K562 (cell line): ENCODE results near the gene LGR6. TPM values are rescaled to one million over a fixed set of nuclear protein-coding genes. Genes with fewer than 3 reads are reported as not detected.

Experiments
- ASH1L ChIP-seq: fragments of 450-650 bp; IDR thresholded peaks from 2 replicates; pipeline ENCODE4 v1.6.1; 2018; ENCODE audit warnings: borderline replicate concordance, mild to moderate bottlenecking, low read depth; ENCODE audit not compliant: partially characterized antibody
- CBX1 ChIP-seq: sonication (generic); IDR thresholded peaks from 2 replicates; pipeline ENCODE4 v1.6.1; 2016; ENCODE audit warnings: antibody characterized with exemption, low read depth, mild to moderate bottlenecking
- CREB1 ChIP-seq, 2 experiments: sonication (generic) in 1 of 2; formaldehyde crosslinking in 1 of 2; IDR thresholded peaks; 2 replicates each; pipeline versions ENCODE4 v1.6.1 to v1.8.0; 2012 to 2022; ENCODE audit warnings: inconsistent platforms in 1 of 2, mild to moderate bottlenecking in 1 of 2, missing genetic modification reagents in 1 of 2, moderate library complexity in 1 of 2
- ESRRB ChIP-seq: fragments of 250-450 bp; sonication (Bioruptor Pico); IDR thresholded peaks from 2 replicates; pipeline ENCODE4 v1.5.0; 2020; ENCODE audit warnings: mild to moderate bottlenecking, moderate library complexity, borderline replicate concordance
- EWSR1 ChIP-seq: fragments of 450-650 bp; IDR thresholded peaks from 2 replicates; pipeline ENCODE4 v1.6.1; 2018; ENCODE audit warnings: borderline replicate concordance, mild to moderate bottlenecking, low read depth, moderate library complexity; ENCODE audit not compliant: partially characterized antibody
- NFIC ChIP-seq: fragments of 450-650 bp; IDR thresholded peaks from 2 replicates; pipeline ENCODE4 v1.6.1; 2017; ENCODE audit warnings: mild to moderate bottlenecking, inconsistent platforms
- NR2C2 ChIP-seq, 2 experiments: fragments of 200-800 bp in 1 of 2; sonication (Bioruptor generic) in 1 of 2; sonication (generic) in 1 of 2; formaldehyde crosslinking in 1 of 2; IDR thresholded peaks; 2 replicates each; pipeline versions ENCODE4 v1.6.1 to v1.8.0; 2016 to 2022; ENCODE audit warnings: mild to moderate bottlenecking in 1 of 2, missing compliant biosample characterization in 1 of 2, missing genetic modification characterization in 1 of 2, missing genetic modification reagents in 1 of 2
- POLR2A ChIP-seq: fragments of 450-650 bp; conservative IDR thresholded peaks from 2 replicates; pipeline ENCODE4 v1.6.1; 2016
- RAD51 ChIP-seq: fragments of 450-650 bp; IDR thresholded peaks from 2 replicates; pipeline ENCODE4 v1.7.1; 2016; ENCODE audit warnings: low read depth, mild to moderate bottlenecking, borderline replicate concordance
- SOX6 ChIP-seq: fragments of 450-650 bp; IDR thresholded peaks from 2 replicates; pipeline ENCODE4 v1.6.1; 2014; ENCODE audit warnings: mild to moderate bottlenecking
- SRF ChIP-seq, 2 experiments: fragments of 250-450, 450-650 bp in 1 of 2; sonication (Bioruptor Pico) in 1 of 2; sonication (generic) in 1 of 2; formaldehyde crosslinking; IDR thresholded peaks; 2 replicates each; pipeline versions ENCODE4 v1.5.0 to v1.5.1; 2020 to 2022; ENCODE audit warnings: mild to moderate bottlenecking in 1 of 2, missing genetic modification reagents in 1 of 2
- SRSF1 ChIP-seq: fragments of 200-400 bp; formaldehyde crosslinking; IDR thresholded peaks from 2 replicates; pipeline ENCODE4 v1.6.1; 2017; ENCODE audit warnings: mild to moderate bottlenecking, low read depth, low read length, moderate library complexity
- TAL1 ChIP-seq: fragments of 450-650 bp; IDR thresholded peaks from 2 replicates; pipeline ENCODE4 v1.6.1; 2016; ENCODE audit warnings: mild to moderate bottlenecking
- ZNF253 ChIP-seq: fragments of 250-450 bp; sonication (Bioruptor Pico); conservative IDR thresholded peaks from 2 replicates; pipeline ENCODE4 v1.6.1; 2021; ENCODE audit warnings: mild to moderate bottlenecking
- polyA plus RNA-seq, 8 experiments: library from polyadenylated mRNA; depleted of rRNA in 4 of 8; stranded (reverse) in 5 of 8; unstranded in 3 of 8; fragments of >200 nt; fragmentation: Nextera tagmentation in 2 of 8; fragmentation: Illumina TruSeq in 1 of 8; extraction: Ambion mirVana in 2 of 8; extraction: Trizol in 1 of 8; gene quantifications; 2 replicates each; pipeline versions ENCODE4 v1.2.1 to v1.2.3, GENCODE V29; 2011 to 2014; ENCODE audit warnings: inconsistent platforms in 1 of 8, missing spikeins in 1 of 8
- total RNA-seq, 7 experiments: library from RNA; depleted of rRNA in 6 of 7; stranded (reverse); fragments of >200 nt in 6 of 7; fragmentation: Illumina TruSeq in 2 of 7; extraction: Trizol in 2 of 7; gene quantifications; 2 replicates each; pipeline versions ENCODE4 v1.2.1 to v1.2.3, GENCODE V29; 2011 to 2021; ENCODE audit warnings: low replicate concordance in 1 of 7
- TF ChIP-seq, protein P1 (sequence below): sonication (generic); formaldehyde crosslinking; IDR thresholded peaks from 2 replicates; pipeline ENCODE4 v1.8.0; 2022; ENCODE audit warnings: missing genetic modification reagents, mild to moderate bottlenecking, borderline replicate concordance
- TF ChIP-seq, protein P2 (sequence below): sonication (generic); formaldehyde crosslinking; IDR thresholded peaks from 2 replicates; pipeline ENCODE4 v1.8.0; 2022; ENCODE audit warnings: mild to moderate bottlenecking, missing genetic modification reagents
- TF ChIP-seq, protein P3 (sequence below): fragments of 250-450 bp; sonication (Bioruptor Pico); IDR thresholded peaks from 2 replicates; pipeline ENCODE4 v1.9.0; 2021; ENCODE audit warnings: mild to moderate bottlenecking
- TF ChIP-seq, protein P4 (sequence below): fragments of 250-450 bp; sonication (Bioruptor Pico); IDR thresholded peaks from 2 replicates; pipeline ENCODE4 v1.4.0; 2020; ENCODE audit warnings: mild to moderate bottlenecking, moderate library complexity

Gene LGR6
- total and polyA plus RNA-seq, 9 of the 15 experiments (the other 6 are each of a cell fraction or from before 2014, with no cell fraction given): 0.01 to 0.54 (median 0.17) TPM; not detected in 1

DNA sequence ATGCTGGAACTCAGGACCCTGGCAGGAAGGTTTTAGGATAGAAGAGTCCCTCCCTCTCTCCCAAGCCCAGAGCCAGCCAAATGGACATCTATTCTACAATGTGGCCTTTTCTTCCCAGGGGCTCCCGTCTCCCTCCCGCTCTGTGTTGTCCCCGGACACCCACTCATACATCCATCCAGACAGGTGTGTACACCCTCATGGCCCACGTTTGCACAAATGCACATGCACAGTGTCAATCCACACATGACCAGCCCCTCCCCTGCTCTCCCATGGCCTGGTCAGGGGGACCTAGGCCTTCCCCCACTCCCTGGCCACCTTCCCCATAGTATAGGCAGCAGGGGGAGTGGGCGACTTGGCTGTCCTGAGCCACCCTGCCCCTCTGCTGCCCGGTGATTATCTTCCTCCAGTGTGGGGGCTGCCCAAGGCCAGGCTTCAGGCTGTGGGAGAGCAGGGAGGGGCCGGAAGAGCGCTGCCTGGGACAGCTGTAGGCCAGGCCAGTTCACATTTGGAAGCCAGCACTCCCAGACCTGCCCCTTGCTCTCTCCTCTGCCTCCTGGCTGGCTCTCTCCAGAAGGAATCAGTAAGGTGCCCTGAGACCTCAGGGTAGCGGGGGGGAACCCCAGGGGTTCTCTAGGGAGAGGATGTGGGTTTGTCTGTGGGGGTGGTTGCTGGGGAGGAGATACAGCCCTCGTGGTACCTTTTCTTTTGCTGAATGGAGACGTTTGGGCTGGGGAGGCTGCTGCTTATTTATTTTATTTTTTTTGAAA lies 29.1 kb upstream of the LGR6 start (continued):
- TF ChIP-seq CBX1 (no peak), SOX6 (0 out of 2 replicates have a peak, but pooled peaks have one; percentile 49), NR2C2 (CRISPR knock-in tag; IDR thresholded peaks at IDR 0.05) (no peak), NR2C2 (tag; IDR thresholded peaks at IDR 0.05) (no peak), CREB1 (IDR thresholded peaks at IDR 0.05) (no peak), CREB1 (CRISPR knock-in tag; IDR thresholded peaks at IDR 0.05) (no peak), NFIC (peak; percentile 50), RAD51 (no peak), ASH1L (no peak), SRF (CRISPR knock-in tag; IDR thresholded peaks at IDR 0.05) (no peak; a peak in 1 of 4 replicates), TAL1 (peak; percentile 38; the same call in 1 of the 2 replicates), SRSF1 (no peak), EWSR1 (no peak), POLR2A (peak; percentile 91), ESRRB (CRISPR knock-in tag) (no peak), ZNF253 (CRISPR knock-in tag) (no peak)
- TF ChIP-seq, protein P1, sequence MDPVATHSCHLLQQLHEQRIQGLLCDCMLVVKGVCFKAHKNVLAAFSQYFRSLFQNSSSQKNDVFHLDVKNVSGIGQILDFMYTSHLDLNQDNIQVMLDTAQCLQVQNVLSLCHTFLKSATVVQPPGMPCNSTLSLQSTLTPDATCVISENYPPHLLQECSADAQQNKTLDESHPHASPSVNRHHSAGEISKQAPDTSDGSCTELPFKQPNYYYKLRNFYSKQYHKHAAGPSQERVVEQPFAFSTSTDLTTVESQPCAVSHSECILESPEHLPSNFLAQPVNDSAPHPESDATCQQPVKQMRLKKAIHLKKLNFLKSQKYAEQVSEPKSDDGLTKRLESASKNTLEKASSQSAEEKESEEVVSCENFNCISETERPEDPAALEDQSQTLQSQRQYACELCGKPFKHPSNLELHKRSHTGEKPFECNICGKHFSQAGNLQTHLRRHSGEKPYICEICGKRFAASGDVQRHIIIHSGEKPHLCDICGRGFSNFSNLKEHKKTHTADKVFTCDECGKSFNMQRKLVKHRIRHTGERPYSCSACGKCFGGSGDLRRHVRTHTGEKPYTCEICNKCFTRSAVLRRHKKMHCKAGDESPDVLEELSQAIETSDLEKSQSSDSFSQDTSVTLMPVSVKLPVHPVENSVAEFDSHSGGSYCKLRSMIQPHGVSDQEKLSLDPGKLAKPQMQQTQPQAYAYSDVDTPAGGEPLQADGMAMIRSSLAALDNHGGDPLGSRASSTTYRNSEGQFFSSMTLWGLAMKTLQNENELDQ (CRISPR knock-in tag): no peak
- TF ChIP-seq, protein P2, sequence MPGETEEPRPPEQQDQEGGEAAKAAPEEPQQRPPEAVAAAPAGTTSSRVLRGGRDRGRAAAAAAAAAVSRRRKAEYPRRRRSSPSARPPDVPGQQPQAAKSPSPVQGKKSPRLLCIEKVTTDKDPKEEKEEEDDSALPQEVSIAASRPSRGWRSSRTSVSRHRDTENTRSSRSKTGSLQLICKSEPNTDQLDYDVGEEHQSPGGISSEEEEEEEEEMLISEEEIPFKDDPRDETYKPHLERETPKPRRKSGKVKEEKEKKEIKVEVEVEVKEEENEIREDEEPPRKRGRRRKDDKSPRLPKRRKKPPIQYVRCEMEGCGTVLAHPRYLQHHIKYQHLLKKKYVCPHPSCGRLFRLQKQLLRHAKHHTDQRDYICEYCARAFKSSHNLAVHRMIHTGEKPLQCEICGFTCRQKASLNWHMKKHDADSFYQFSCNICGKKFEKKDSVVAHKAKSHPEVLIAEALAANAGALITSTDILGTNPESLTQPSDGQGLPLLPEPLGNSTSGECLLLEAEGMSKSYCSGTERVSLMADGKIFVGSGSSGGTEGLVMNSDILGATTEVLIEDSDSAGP: no peak; the same call in 1 of the 2 replicates
- TF ChIP-seq, protein P3, sequence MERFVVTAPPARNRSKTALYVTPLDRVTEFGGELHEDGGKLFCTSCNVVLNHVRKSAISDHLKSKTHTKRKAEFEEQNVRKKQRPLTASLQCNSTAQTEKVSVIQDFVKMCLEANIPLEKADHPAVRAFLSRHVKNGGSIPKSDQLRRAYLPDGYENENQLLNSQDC (CRISPR knock-in tag): no peak
- TF ChIP-seq, protein P4, sequence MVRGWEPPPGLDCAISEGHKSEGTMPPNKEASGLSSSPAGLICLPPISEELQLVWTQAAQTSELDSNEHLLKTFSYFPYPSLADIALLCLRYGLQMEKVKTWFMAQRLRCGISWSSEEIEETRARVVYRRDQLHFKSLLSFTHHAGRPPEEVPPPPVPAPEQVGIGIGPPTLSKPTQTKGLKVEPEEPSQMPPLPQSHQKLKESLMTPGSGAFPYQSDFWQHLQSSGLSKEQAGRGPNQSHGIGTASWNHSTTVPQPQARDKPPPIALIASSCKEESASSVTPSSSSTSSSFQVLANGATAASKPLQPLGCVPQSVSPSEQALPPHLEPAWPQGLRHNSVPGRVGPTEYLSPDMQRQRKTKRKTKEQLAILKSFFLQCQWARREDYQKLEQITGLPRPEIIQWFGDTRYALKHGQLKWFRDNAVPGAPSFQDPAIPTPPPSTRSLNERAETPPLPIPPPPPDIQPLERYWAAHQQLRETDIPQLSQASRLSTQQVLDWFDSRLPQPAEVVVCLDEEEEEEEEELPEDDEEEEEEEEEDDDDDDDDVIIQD (CRISPR knock-in tag): no peak
